Breast epithelium (tissue), 3 donors: Measurements from ENCODE around the gene CXCL12.

Experiments
- POLR2AphosphoS5 ChIP-seq, 3 donors: sonication (generic); formaldehyde crosslinking; IDR thresholded peaks; one replicate each; pipeline ENCODE4 v1.6.1; 2017; ENCODE audit warnings: antibody characterized with exemption in 3 of 3
- TF ChIP-seq, protein P1 (sequence below), 3 donors: fragments of 450-650 bp; IDR thresholded peaks; one replicate each; pipeline ENCODE4 v1.5.1; 2016 to 2017; ENCODE audit warnings: antibody characterized with exemption in 3 of 3, mild to moderate bottlenecking in 3 of 3, moderate library complexity in 3 of 3

DNA sequence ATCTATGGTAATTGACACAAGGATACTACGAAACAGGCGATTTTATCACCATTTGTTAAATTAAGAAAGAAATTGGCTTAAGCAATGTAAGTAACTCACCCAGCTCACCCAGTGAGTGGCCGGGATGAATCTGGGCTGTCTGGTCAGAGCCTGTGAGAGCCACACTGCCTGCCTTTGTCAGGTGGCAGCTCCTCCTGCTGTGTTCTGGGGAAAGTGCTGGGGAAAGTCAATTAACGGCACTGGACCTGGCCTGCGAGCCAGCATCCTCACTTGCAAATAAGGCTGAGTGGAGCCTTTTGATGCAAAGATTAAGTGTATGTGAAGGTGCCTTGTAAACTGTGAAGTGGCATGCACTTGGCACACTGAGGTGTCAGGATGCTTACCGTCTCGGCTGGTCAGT lies 13.4 kb upstream of the CXCL12 start:
- TF ChIP-seq, protein P1, sequence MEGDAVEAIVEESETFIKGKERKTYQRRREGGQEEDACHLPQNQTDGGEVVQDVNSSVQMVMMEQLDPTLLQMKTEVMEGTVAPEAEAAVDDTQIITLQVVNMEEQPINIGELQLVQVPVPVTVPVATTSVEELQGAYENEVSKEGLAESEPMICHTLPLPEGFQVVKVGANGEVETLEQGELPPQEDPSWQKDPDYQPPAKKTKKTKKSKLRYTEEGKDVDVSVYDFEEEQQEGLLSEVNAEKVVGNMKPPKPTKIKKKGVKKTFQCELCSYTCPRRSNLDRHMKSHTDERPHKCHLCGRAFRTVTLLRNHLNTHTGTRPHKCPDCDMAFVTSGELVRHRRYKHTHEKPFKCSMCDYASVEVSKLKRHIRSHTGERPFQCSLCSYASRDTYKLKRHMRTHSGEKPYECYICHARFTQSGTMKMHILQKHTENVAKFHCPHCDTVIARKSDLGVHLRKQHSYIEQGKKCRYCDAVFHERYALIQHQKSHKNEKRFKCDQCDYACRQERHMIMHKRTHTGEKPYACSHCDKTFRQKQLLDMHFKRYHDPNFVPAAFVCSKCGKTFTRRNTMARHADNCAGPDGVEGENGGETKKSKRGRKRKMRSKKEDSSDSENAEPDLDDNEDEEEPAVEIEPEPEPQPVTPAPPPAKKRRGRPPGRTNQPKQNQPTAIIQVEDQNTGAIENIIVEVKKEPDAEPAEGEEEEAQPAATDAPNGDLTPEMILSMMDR (IDR thresholded peaks at IDR 0.05): no peak
- TF ChIP-seq POLR2AphosphoS5 (IDR thresholded peaks at IDR 0.05): no peak
